Measurements from ENCODE around the gene ELOVL1. TPM values are rescaled to one million over a fixed set of nuclear protein-coding genes. Genes with fewer than 3 reads are reported as not detected.
A peak's percentile ranks its signal among the peaks of the same experiment; 100 is the strongest.

The ELOVL1 gene
- total and polyA plus RNA-seq, 2 of the 13 experiments (the other 11 are each of a cell fraction or from before 2014, with no cell fraction given), result 55.2 to 77.4 TPM

DNA sequence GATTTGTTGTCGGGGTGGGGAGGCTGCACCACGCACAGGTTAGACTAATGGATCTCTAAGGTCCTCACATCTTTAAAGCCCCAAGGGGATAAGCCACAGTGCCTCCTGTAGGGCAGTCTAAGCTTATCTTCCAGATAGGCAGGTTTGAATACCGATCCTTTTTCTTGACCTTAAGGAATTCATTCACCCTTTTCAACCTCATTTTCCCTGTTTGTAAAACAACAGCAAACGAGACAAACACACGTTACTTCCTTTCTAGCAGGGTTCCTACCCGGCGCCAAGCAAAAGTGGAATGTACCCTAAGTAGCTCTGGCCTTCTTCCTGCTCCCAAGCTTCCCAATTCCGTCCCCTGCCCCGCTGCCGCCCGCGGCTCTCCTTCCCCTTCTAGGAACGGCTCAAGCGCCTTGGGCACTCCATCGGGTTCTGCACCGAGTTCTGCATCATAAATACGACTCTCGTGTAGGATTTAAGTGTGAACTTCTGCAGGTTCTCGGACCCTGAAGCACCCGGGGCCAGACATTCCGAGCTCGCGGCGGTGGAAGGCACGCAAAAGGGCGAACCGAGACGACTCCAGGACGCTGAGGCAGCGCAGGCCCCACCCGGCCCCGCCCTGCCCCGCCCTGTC, 9.6 kb downstream of the ELOVL1 start (continued):
- TF ChIP-seq ZNF740 (CRISPR knock-in tag; IDR thresholded peaks at IDR 0.05), result no peak
- TF ChIP-seq ZNF792 (CRISPR knock-in tag; IDR thresholded peaks at IDR 0.05), result no peak
- no peak for TF ChIP-seq TCF7L2 (IDR thresholded peaks at IDR 0.05; ENCODE audit: low read depth, low read length)
- TF ChIP-seq ZNF253 (CRISPR knock-in tag; IDR thresholded peaks at IDR 0.05; ENCODE audit: borderline replicate concordance), result no peak
- TF ChIP-seq, protein P1, sequence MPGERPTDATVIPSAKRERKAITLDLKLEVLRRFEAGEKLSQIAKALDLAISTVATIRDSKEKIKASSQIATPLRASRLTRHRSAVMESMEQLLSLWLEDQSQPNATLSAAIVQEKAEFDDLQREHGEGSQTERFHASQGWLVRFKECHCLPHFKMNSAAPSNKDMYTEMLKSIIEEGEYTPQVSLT (CRISPR knock-in tag; IDR thresholded peaks at IDR 0.05; ENCODE audit: borderline replicate concordance, low read depth), result no peak
- no peak for TF ChIP-seq KLF9 (CRISPR knock-in tag; IDR thresholded peaks at IDR 0.05; ENCODE audit: low read depth)
- TF ChIP-seq ZNF788 (CRISPR knock-in tag; IDR thresholded peaks at IDR 0.05; ENCODE audit: borderline replicate concordance), result no peak
- no peak for TF ChIP-seq SMYD3 (CRISPR knock-in tag; IDR thresholded peaks at IDR 0.05)
- no peak for TF ChIP-seq MED1 (CRISPR knock-in tag; IDR thresholded peaks at IDR 0.05)
- no peak for TF ChIP-seq ZNF24 (IDR thresholded peaks at IDR 0.05)
- peak; percentile 58 for TF ChIP-seq POLR2G (IDR thresholded peaks at IDR 0.05; ENCODE audit: low read depth, low read length)
- no peak for TF ChIP-seq ZNF543 (CRISPR knock-in tag; IDR thresholded peaks at IDR 0.05)
- no peak for TF ChIP-seq FOXK2 (IDR thresholded peaks at IDR 0.05)
- TF ChIP-seq HNRNPL (IDR thresholded peaks at IDR 0.05; ENCODE audit: low read depth, low read length), result no peak
- no peak for TF ChIP-seq CREB1 (IDR thresholded peaks at IDR 0.05)
- TF ChIP-seq CREB1 (CRISPR knock-in tag; IDR thresholded peaks at IDR 0.05), result no peak
- no peak for TF ChIP-seq PRPF4 (IDR thresholded peaks at IDR 0.05; ENCODE audit: low read depth, low read length, poor library complexity, severe bottlenecking)
- TF ChIP-seq ZNF570 (CRISPR knock-in tag; IDR thresholded peaks at IDR 0.05; ENCODE audit: borderline replicate concordance), result no peak
- TF ChIP-seq, protein P2, sequence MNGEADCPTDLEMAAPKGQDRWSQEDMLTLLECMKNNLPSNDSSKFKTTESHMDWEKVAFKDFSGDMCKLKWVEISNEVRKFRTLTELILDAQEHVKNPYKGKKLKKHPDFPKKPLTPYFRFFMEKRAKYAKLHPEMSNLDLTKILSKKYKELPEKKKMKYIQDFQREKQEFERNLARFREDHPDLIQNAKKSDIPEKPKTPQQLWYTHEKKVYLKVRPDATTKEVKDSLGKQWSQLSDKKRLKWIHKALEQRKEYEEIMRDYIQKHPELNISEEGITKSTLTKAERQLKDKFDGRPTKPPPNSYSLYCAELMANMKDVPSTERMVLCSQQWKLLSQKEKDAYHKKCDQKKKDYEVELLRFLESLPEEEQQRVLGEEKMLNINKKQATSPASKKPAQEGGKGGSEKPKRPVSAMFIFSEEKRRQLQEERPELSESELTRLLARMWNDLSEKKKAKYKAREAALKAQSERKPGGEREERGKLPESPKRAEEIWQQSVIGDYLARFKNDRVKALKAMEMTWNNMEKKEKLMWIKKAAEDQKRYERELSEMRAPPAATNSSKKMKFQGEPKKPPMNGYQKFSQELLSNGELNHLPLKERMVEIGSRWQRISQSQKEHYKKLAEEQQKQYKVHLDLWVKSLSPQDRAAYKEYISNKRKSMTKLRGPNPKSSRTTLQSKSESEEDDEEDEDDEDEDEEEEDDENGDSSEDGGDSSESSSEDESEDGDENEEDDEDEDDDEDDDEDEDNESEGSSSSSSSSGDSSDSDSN (CRISPR knock-in tag; IDR thresholded peaks at IDR 0.05), result peak; percentile 57
- TF ChIP-seq ZNF30 (CRISPR knock-in tag; IDR thresholded peaks at IDR 0.05), result no peak
- TF ChIP-seq ADNP (CRISPR knock-in tag; IDR thresholded peaks at IDR 0.05), result no peak
- no peak for TF ChIP-seq FOXK1 (CRISPR knock-in tag; IDR thresholded peaks at IDR 0.05; ENCODE audit: borderline replicate concordance, low read depth)
- TF ChIP-seq ZNF530 (CRISPR knock-in tag; IDR thresholded peaks at IDR 0.05; ENCODE audit: low read depth), result no peak
- TF ChIP-seq, protein P3, sequence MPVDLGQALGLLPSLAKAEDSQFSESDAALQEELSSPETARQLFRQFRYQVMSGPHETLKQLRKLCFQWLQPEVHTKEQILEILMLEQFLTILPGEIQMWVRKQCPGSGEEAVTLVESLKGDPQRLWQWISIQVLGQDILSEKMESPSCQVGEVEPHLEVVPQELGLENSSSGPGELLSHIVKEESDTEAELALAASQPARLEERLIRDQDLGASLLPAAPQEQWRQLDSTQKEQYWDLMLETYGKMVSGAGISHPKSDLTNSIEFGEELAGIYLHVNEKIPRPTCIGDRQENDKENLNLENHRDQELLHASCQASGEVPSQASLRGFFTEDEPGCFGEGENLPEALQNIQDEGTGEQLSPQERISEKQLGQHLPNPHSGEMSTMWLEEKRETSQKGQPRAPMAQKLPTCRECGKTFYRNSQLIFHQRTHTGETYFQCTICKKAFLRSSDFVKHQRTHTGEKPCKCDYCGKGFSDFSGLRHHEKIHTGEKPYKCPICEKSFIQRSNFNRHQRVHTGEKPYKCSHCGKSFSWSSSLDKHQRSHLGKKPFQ (CRISPR knock-in tag; IDR thresholded peaks at IDR 0.05; ENCODE audit: insufficient replicate concordance), result no peak
- no peak for TF ChIP-seq ASH2L (IDR thresholded peaks at IDR 0.05; ENCODE audit: insufficient read length, low read depth, low read length)
- no peak for TF ChIP-seq SNRNP70 (IDR thresholded peaks at IDR 0.05; ENCODE audit: low read depth, low read length)
- TF ChIP-seq, protein P4, sequence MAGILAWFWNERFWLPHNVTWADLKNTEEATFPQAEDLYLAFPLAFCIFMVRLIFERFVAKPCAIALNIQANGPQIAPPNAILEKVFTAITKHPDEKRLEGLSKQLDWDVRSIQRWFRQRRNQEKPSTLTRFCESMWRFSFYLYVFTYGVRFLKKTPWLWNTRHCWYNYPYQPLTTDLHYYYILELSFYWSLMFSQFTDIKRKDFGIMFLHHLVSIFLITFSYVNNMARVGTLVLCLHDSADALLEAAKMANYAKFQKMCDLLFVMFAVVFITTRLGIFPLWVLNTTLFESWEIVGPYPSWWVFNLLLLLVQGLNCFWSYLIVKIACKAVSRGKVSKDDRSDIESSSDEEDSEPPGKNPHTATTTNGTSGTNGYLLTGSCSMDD (CRISPR knock-in tag; IDR thresholded peaks at IDR 0.05), result no peak
